ENCODE data around the gene DNAH8.
A peak's percentile ranks its signal among the peaks of the same experiment; 100 is the strongest.
"Not testable (repeated sequence)": the region's sequence is repeated elsewhere in the genome, so short reads cannot be mapped to it uniquely, and the experiment has no call there.

Gene DNAH8

GRCh38 chr6:38715016-38715689 is at the start of gene DNAH8:
Gene DNAH8 (plus strand): TSS chr6:38715311. CDS start chr6:38722810, 7,499 bp downstream.
- DNase-seq (ENCODE audit: low read depth), result peak; percentile 1

DNA sequence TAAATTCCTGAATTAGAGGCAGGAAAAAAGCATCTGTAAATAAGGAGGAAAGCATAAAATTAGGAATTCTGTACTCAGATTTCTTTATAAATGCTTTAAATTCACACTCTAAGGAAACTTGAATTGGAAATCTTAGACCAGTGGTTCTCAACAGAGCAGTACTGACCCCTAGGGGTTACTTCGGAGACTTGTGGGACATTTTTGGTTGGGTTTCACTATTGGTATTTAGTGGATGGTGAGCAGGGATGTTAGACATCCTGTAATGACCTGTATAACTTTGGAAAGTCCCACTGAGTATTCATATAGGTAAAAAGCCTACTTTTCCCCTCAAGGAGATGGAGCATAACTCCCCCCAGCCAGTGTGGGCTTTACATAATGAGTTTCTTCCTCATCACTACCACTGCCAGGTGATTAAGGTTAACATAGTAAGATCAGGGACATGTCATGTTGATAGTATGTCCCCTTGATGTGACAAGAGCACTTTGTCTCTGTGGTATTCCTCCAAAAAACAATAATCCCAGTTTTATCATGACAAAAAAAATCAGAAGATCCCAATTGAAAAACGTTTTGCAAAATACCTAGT is 43.1 kb upstream of the DNAH8 start:
- peak; percentile 9 for DNase-seq (ENCODE audit: low read depth)

DNA sequence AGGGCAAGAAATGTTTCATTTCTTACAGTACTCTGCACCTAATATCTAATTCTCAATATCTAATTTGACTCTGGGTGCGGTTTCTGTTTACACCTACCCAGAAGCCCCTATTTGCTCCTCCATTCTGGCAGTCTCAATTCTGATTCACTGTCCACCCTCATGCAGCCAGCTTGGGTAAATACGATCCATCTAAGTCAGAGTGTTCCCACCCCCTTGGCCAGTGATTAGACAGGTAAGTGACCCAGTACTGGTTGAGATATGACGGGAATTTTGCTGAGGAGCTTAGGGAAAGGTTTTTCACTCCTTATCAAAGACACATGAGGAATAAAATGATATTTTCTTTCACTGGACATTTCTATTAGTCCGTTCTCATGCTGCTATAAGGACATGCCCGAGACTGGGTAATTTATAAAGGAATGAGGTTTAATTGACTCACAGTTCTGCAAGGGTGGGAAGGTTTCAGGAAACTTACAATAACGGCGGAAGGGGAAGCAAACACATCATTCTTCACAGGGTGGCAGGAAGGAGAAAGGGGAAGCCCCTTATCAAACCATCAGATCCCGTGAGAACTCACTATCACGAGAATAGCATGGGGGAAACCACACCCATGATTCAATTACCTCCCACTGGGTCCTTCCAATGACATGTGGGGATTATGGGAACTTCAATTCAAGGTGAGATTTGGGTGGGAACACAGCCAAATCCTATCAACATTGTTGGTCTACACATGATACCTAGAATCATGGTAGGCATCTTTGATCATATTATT is 41.5 kb upstream of the DNAH8 start:
- DNase-seq (ENCODE audit: low read depth), result no peak

DNA sequence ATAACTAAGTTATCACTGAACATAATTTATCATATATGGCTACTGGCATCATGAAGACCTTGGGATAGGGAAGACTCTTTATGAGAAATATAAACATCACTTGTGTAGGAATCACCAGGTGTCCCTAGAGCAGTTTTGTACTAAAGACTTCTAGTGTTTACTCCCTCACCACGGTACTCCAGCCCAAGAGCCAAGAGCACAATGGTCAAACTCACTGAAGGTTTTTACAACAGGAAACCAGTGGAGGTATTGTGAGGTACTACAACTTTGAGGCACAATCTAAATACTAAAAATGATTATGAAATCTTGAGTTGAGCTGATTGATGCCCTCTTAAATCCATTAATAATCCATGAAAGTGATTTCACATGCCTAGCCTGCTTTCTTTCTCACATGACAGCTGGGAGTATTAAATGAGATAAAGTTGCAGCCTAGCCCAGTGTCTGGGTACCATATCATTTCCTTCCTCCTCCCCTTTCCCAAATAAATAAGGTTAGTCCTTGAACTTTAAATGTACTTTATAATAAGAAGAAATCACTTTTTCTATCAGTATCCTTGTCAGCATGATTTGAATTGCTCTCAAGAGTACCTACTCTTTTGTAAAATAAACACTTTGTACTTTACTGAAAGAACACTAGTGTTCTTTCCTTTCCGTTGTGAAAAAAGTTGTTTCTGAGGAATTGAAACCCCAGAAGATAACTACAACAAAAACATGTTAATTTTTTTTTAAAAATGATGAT is 38.7 kb upstream of the DNAH8 start:
- no peak for DNase-seq (ENCODE audit: low read depth)

DNA sequence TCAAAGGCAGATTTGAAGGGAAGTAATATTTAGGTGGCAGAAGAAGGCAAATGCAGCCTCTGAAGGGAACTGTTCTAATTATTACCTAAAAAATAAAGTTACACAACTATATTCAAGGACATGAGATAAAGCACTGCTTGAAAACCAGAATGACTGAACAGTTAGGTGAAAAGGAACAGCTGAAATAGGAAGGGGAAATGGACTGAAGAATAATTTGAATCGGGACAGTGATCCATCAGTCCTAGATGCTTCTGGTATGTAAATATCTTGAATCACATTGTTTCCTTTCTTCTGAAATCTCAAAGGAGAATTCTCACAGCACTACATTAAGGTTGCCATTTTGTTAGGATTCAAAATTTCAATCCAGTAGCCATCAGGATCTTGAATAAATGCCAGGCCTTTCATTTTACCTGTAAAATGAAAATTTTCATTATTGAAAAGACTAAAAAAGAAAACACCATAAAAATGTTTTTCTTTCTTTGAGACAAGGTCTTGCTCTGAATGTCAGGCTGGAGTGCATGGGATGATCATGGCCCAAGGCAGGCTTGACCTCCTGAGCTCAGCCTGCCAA is 38.1 kb upstream of the DNAH8 start:
- DNase-seq (ENCODE audit: low read depth), result no peak

DNA sequence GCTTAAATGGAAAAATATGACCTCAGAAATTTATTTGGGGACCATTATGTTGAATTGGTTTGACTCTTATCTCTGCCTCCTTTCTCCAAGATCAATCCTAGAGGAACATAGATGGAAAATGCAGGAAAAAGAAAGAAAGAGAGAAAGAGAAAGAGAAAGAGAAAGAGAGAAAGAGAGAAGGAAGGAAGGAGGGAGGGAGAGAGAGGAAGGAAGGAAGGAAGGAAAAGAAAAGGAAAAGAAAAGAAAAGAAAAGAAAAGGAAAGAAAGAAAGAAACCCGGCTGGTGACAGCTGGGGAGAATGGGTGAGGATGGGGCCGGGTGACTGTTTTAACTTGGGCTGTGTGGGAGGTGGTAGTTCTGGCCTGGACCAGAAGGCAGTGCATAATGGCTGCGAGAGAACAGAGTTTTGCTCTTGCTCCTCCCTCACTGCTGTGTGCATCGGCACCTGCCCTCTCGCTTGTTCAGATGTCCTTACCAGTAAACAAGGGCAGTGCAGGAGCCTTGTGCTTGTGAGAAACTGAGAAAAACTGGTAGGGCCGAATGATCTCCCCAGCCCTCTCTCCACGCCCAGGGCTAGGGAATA is 36.8 kb upstream of the DNAH8 start:
- no peak for DNase-seq (ENCODE audit: low read depth)

DNA sequence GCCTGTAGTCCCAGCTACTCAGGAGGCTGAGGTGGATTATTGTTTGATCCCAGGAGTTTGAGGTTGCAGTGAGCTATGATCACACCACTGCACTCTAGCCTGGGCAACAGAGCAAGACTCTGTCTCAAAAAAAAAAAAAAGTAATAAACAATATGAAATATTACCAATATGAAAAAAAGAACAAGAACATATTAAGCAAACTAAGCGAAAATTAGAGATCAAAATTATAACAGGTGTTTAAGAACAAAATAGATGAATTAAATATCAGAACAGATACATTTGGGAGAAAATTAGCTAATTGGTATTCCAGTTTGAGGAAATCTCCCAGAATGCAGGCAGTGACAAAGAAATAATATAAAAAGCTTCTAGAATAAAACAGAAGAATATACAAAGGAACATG is 35.4 kb upstream of the DNAH8 start:
- no peak for DNase-seq (ENCODE audit: low read depth)

DNA sequence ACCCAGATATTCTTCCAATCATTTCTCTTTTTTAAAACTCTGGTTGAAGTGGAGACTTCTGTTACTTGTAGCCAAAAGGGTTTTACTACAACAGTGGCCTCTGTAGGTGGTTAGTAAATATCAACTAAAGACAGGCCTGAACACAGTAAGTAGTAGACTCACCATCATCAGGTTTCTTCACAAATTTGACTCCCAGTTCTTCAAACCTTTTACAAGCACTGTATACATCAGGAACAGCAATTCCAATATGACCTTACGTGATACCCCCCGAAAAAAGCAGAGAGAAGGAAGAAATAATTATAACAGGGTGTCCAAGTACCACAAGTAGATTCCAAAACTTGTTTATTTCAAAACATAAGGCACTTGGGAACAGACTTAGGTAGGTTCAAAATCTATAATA is 33.3 kb upstream of the DNAH8 start:
- DNase-seq (ENCODE audit: low read depth), result no peak

DNA sequence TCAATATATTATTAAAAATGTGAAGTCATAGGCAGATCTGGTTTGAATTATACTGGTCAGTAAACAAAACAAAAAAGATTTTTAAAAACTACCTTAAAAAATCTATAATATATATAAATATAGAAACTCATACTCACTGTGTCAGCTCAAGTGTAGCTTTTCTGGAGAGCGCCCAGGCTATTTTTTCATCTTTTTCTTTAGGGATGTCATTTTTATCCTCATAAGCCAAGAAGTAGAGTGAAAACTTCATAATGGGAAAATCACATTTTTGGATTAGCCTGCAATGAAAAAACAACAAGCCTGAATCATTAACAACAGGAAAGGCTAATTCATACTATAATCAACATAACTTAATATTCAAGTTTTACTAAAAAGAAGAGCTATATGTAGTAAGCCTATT is 30.9 kb upstream of the DNAH8 start:
- DNase-seq (ENCODE audit: low read depth), result no peak

- DNase-seq (ENCODE audit: low read depth), result no peak
Observed at GRCh38 chr6:38684904-38685303, 30.2 kb upstream of the DNAH8 start.

DNA sequence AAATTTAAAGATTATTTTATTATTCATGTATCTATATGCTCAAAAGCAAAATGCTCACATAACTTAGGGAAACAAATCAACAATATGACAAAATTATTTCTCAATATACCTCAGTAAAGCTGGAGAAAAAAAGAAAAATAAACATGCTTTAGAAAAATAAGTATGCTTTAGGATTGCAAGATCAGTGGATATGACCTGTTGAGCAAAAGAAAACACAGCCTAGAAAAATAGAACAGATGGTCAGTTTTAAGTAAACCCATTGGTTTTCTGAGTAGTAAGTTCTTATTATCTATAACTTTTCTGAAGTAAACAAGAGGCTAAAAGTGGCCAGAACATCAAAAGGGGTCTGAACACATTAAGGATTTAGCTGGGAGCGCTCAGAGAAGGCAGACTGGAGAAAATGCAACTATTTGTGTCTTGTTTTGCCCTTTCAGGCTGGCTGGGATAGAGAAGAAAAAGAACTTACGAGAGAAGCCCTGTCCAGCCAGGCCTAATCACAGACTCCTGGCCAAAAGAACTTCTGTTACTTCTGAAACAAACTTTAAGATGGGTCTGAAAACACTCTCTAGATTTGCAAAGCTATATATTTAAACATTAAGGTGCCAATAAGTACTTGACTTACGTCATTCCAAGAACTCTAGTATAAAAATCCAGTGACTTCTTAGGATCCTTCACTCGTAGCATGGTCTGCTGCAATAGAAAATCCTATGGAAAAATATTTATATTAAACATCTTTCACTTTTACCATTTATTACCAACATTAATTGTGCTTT is 28.7 kb upstream of the DNAH8 start:
- no peak for DNase-seq (ENCODE audit: low read depth)

DNA sequence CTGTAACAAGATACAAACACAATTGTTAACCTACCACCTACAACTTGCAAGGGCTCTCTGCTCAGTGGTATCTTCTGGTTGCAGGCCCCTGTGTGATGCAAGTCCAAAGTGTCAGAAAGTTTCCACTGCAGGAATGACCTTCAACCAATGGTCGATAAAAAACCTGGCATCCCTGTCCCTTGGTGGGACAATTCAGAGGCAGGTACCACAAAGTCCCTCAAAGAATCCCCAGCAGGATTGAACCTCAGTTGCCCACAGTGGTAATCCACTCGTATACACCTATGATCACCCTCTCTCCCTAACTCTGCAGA is 28.1 kb upstream of the DNAH8 start:
- no peak for DNase-seq (ENCODE audit: low read depth)

DNA sequence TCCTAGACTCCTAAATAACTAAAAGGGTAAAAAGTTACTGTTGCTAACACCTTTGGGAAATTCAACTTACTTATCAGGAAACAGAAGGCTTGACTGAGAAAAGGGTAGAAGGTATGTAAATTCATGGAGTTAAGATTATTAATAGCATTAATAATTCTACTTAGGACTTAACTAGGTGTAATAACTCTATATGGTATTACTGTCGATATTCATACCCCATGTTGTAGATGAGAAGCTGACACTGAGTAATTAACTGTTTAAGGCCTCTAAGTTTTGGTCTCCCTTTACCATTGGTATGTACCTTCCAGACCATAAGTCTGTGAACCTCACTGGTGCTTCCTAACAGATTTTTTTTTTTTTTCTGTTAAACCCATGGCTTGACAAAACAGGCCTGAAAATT is 27.6 kb upstream of the DNAH8 start:
- no peak for DNase-seq (ENCODE audit: low read depth)

DNA sequence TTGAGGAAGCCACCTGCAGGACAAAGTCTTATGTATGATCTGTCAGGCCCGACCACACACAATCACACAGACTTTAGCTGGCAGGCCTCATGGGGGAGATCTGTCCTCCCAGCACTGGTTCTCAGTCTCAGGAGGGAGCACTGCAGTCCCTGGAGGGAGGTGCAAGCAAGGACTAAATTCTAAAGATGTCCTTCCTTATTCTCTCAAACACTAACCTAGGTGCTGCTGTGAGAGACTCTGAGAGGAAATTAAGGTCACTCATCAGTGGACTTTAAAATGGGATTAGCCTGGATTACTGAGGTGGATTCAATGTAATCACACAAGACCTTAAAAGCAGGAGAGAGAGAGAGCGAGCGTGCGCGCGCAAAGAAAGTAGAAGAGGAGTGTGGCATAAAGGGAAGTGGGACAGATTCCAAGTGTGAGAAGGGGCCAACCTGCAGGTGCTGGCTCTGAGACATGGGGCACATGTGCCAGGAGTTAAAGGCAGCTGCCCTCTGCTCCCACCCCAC is 26.5 kb upstream of the DNAH8 start:
- DNase-seq (ENCODE audit: low read depth), result no peak

DNA sequence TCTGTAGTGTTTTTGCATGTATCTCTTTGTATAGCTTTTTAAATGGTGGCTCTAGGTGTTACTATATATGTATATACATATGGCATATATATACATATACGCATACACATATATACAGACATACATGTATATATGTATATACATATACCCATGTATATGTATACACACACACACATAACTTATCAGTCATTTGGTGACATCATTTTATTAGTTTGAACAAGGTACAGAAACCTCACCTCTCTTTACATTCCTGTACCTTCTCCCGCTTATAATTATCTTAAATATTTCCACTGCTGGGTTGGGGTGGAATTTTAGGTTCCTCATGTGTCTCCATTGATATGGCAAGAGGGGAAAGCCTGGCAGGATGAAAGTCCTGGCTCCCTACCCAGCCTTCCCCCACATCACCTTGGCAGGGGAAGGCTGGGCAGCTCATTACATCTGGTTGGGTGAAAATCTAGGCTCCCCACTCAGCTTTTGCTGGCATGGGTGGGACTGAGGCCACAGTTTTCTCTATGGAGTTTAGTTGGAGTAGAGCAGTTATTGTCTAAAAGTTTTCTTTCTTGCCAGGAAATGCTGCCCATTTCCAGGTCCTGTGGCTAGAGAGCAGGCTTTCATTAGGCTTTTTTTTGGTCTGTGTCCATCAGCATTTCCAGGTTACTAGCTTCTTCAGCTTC is 19.7 kb upstream of the DNAH8 start:
- no peak for DNase-seq (ENCODE audit: low read depth)

DNA sequence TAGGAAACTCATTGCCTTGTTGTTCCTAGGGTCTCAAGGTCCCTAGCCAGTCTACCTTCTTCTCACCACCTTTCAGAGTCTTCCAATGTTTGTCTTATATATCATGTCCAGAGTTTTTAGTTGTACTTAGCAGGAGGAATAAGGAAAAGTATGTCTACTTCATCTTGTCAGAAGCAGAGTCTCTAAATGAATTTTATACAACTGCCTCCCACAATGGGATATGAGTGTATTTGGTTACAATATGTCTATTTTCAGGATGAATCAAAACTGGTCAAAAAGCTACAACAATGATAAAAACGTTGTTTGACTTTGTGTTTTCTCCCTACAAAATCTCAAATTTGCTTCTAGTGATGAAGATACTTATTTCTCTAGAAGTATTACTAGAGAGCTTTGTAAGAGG is 19.2 kb upstream of the DNAH8 start:
- DNase-seq (ENCODE audit: low read depth), result no peak

DNA sequence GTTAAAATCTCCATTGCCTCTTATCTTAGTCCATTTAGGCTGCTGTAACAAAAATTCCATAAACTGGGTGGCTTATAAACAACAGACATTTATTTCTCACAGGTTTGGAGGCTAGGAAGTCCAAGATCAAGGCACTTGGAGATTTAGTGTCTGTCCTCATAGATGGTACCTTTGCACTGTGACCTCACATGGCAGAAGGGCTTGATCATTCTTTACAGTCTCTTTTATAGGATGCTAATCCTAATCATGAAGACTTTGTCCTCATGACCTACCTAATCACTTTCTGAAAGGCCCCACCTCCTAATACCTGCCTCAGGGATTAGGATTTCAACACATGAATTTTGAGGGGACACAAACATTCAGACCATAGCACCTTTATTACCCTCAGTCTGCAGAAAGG is 18.8 kb upstream of the DNAH8 start:
- DNase-seq (ENCODE audit: low read depth), result no peak

DNA sequence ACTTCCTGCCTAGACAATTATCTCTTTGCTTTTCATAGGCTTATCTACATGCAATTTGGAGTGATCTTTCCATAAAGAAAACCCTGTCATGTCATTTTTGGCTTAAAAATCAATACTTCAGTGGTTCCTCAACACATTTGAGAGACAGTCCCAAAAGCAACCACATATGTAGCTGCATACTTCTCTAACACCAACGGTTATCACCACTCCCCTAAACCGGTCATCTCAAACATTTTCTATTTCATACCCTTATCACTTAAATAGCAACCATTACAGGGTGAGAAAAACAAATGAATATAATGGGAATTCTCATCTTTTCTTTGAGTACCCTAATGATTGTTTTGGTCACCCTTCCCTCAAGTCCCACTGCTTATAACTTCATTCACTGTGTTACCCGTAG is 17.3 kb upstream of the DNAH8 start:
- DNase-seq (ENCODE audit: low read depth), result no peak

DNA sequence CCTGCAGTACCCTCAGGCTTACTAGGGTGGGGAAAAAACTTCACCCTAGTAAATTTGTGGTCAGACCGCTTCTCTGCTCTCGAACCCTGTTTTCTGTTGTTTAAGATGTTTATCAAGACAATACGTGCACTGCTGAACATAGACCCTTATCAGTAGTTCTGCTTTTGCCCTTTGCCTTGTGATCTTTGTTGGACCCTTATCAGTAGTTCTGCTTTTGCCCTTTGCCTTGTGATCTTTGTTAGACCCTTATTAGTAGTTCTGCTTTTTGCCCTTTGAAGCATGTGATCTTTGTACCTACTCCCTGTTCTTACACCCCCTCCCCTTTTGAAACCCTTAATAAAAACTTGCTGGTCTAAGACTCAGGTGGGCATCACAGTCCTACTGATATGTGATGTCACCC is 15.4 kb upstream of the DNAH8 start:
- DNase-seq (ENCODE audit: low read depth), result not testable (repeated sequence)

DNA sequence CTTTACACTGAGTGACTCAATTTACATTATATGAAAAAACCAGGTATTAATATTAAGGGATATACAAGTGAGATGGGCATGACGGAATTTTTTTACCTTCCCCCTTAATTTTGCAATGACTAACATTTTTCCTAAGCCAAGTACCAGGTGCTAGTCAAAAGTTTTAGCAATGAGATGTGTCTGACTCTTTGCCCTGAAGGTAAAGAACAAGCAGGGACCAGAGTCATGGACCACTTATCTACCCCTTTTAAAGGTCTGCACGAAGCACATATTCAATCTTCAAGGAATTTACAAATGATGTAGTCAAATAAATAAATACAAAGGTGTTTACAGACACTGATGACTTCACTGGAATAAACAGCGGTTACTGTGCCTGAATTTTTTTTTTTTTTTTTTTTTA is 13.6 kb upstream of the DNAH8 start:
- no peak for DNase-seq (ENCODE audit: low read depth)

Data from activated gamma-delta T cell treated with anti-CD3 and anti-CD28 coated beads, Interleukin-2, amount 50 U/mL, for 16 hours (primary cell).